Endothelial cell of umbilical vein (primary cell): Measurements from ENCODE around the gene SNX30. TPM values are rescaled to one million over a fixed set of nuclear protein-coding genes. Genes with fewer than 3 reads are reported as not detected.
A peak's percentile ranks its signal among the peaks of the same experiment; 100 is the strongest.

Source experiments
- BruUV-seq: library from RNA; stranded (reverse); fragments of 400-500 nt; replicated peaks from 2 replicates; lab custom pipeline; 2021; lab: Mats Ljungman, UMichigan
- CTCF ChIA-PET: fragments of 300-600, 350-600 bp; sonication (Branson Sonifier 250); formaldehyde crosslinking; loops from one replicate; lab custom pipeline; 2021; ENCODE audit warnings: antibody characterized with exemption, inconsistent platforms; lab: Charles Lee
- POLR2A ChIA-PET: fragments of 300-600, 350-600 bp; sonication (Branson Sonifier 250); formaldehyde crosslinking; loops from one replicate; lab custom pipeline; 2021; ENCODE audit warnings: antibody characterized with exemption, inconsistent platforms; lab: Charles Lee
- DNase-seq: peaks from one replicate; pipeline ENCODE4 v3.0.0-alpha.2; 2011; ENCODE audit warnings: low read depth, low spot score
- FAIRE-seq: peaks from 2 replicates; lab custom pipeline; 2011; peaks lifted over from hg19 to GRCh38; lab: Jason Lieb, UNC
- H2AFZ ChIP-seq: 2 replicates; pipeline ENCODE4 v1.6.0; 2012; ENCODE audit warnings: low read depth, low read length, control low read depth, inconsistent platforms
- H3K27ac ChIP-seq: 2 replicates; pipeline ENCODE4 v1.5.1; 2011; ENCODE audit warnings: low read depth, mild to moderate bottlenecking, control low read depth, low read length, moderate library complexity; ENCODE audit not compliant: insufficient read depth
- H3K27me3 ChIP-seq, 2 experiments: 2 replicates each; pipeline versions ENCODE4 v1.6.0 to v1.6.1; 2011; ENCODE audit warnings: low read length in 2 of 2, mixed read lengths in 1 of 2; ENCODE audit not compliant: control insufficient read depth in 2 of 2, insufficient read depth in 2 of 2
- H3K36me3 ChIP-seq, 2 experiments: 2 replicates in 1 of 2; 3 replicates in 1 of 2; pipeline ENCODE4 v1.5.1; 2011; ENCODE audit warnings: low read length in 2 of 2, mild to moderate bottlenecking in 1 of 2, moderate library complexity in 1 of 2; ENCODE audit not compliant: control insufficient read depth in 2 of 2, insufficient read depth in 2 of 2; ENCODE audit errors: extremely low read depth in 1 of 2
- H3K4me1 ChIP-seq: 3 replicates; pipeline ENCODE4 v1.5.1; 2011; ENCODE audit warnings: mild to moderate bottlenecking, low read length; ENCODE audit not compliant: control insufficient read depth, insufficient read depth; ENCODE audit errors: extremely low read depth
- H3K4me2 ChIP-seq: 2 replicates; pipeline ENCODE4 v1.6.1; 2011; ENCODE audit warnings: low read length, control low read depth, mixed read lengths; ENCODE audit not compliant: insufficient read depth
- H3K4me3 ChIP-seq, 3 experiments: fragments of 200-600 bp in 1 of 3; sonication (generic), shearing (Covaris generic) in 1 of 3; replicated peaks in 1 of 3; 2 replicates each; pipeline ENCODE4 v1.5.1; 2011 to 2016; ENCODE audit warnings: control low read depth in 3 of 3, low read length in 3 of 3, mild to moderate bottlenecking in 2 of 3, inconsistent platforms in 1 of 3, low read depth in 1 of 3, moderate library complexity in 1 of 3; ENCODE audit not compliant: insufficient read depth in 1 of 3
- H3K79me2 ChIP-seq: 2 replicates; pipeline ENCODE4 v1.6.0; 2012; ENCODE audit warnings: low read length, inconsistent platforms; ENCODE audit not compliant: control insufficient read depth, insufficient read depth
- H3K9ac ChIP-seq: replicated peaks from 2 replicates; pipeline ENCODE3; 2011; ENCODE audit warnings: low read length, control low read depth; ENCODE audit not compliant: insufficient read depth; ENCODE audit errors: extremely low read depth
- H3K9me1 ChIP-seq: replicated peaks from 3 replicates; pipeline ENCODE4 v1.6.0; 2011; ENCODE audit warnings: mild to moderate bottlenecking, low read length; ENCODE audit not compliant: control insufficient read depth, insufficient read depth; ENCODE audit errors: extremely low read depth
- H3K9me3 ChIP-seq: replicated peaks from 2 replicates; pipeline ENCODE4 v1.5.1; 2012; ENCODE audit warnings: low read length, inconsistent platforms; ENCODE audit not compliant: control insufficient read depth, insufficient read depth
- H4K20me1 ChIP-seq: replicated peaks from 2 replicates; pipeline ENCODE3; 2011; ENCODE audit warnings: mild to moderate bottlenecking, low read length; ENCODE audit not compliant: control insufficient read depth, insufficient read depth; ENCODE audit errors: extremely low read depth
- EZH2 ChIP-seq: IDR thresholded peaks from 2 replicates; pipeline ENCODE4 v1.6.1; 2012; ENCODE audit warnings: borderline replicate concordance, low read depth, mild to moderate bottlenecking, moderate library complexity, low read length, inconsistent platforms; ENCODE audit not compliant: severe bottlenecking
- FOS ChIP-seq: IDR thresholded peaks from 2 replicates; pipeline ENCODE4 v1.6.1; 2011; ENCODE audit warnings: mild to moderate bottlenecking, low read length, moderate library complexity, borderline replicate concordance; ENCODE audit not compliant: insufficient read depth
- GATA2 ChIP-seq: IDR thresholded peaks from 2 replicates; pipeline ENCODE4 v1.7.0; 2011; ENCODE audit warnings: low read depth, mild to moderate bottlenecking, moderate library complexity, mixed read lengths, low read length; ENCODE audit not compliant: insufficient read length, insufficient read depth
- JUN ChIP-seq: IDR thresholded peaks from 2 replicates; pipeline ENCODE4 v1.6.1; 2011; ENCODE audit warnings: borderline replicate concordance, low read depth; ENCODE audit not compliant: insufficient read length, insufficient read depth
- MYC ChIP-seq: IDR thresholded peaks from one replicate; pipeline ENCODE4 v1.6.1; 2011; ENCODE audit warnings: mild to moderate bottlenecking, low read depth, low read length
- POLR2A ChIP-seq: IDR thresholded peaks from 2 replicates; pipeline ENCODE4 v1.6.1; 2012; ENCODE audit warnings: low read depth, mild to moderate bottlenecking, control low read depth, low read length
- POLR2AphosphoS5 ChIP-seq: IDR thresholded peaks from 2 replicates; pipeline ENCODE4 v1.6.1; 2012; ENCODE audit warnings: low read depth, mild to moderate bottlenecking, control low read depth, low read length, moderate library complexity; ENCODE audit not compliant: insufficient read depth
- dilution Hi-C: fragments of 300-500 bp; cut with MboI; formaldehyde crosslinking; loops from one replicate; pipeline ENCODE4 v1.15.0; 2019; ENCODE audit warnings: low sequenced_read_pairs; ENCODE audit not compliant: extremely low pct_ligation_motif_present
- intact Hi-C: fragments of 100-400 bp; cut with micrococcal nuclease; formaldehyde crosslinking; loops from one replicate; pipeline ENCODE4 v1.10.0; 2022
- polyA plus RNA-seq, 4 experiments: library from polyadenylated mRNA; depleted of rRNA in 3 of 4; stranded (reverse) in 3 of 4; unstranded in 1 of 4; fragments of >200 nt; gene quantifications; 2 replicates each; pipeline versions ENCODE4 v1.2.1 to v1.2.3, GENCODE V29; 2011 to 2012; ENCODE audit warnings: missing spikeins in 1 of 4
- total RNA-seq: library from RNA; stranded (reverse); gene quantifications from 2 replicates; pipeline ENCODE4 v1.2.3, GENCODE V29; 2021
- TF ChIP-seq, protein P1 (sequence below): IDR thresholded peaks from 2 replicates; pipeline ENCODE4 v1.6.1; 2011; ENCODE audit not compliant: insufficient read depth, insufficient read length
- TF ChIP-seq, protein P2 (sequence below), 2 donors: IDR thresholded peaks; 1 replicate in 1 of 2; 2 replicates in 1 of 2; pipeline ENCODE4 v1.5.1; 2011; ENCODE audit warnings: low read length in 2 of 2, mild to moderate bottlenecking in 2 of 2, moderate library complexity in 2 of 2, control low read depth in 1 of 2, inconsistent platforms in 1 of 2, low read depth in 1 of 2; ENCODE audit not compliant: insufficient read depth in 1 of 2; ENCODE audit errors: extremely low read depth in 1 of 2

The SNX30 gene
- total and polyA plus RNA-seq, 2 donors (not counting 3 experiments of a cell fraction or from before 2014, with no cell fraction given): 2.8 to 6.3 TPM

GRCh38 chr9:112861638-112862555 is 111.3 kb downstream of the SNX30 start:
- H3K9me1 ChIP-seq: no peaks in the 10 kb centered on the region
- no peaks in the 10 kb centered on the region for H3K9me3 ChIP-seq
- intact Hi-C loops (no loop called here), dilution Hi-C loops (no loop called here)
- H3K27ac ChIP-seq: no peak overlapping the region
- H3K79me2 ChIP-seq: no peaks in the 10 kb centered on the region
- CTCF ChIA-PET: interaction anchor here (0.6 to 2.1 kb wide), 2 partner anchors 17 to 42 kb away, joined by 3 to 10 read pairs; no protein-coding TSS in a partner anchor
- no peaks in the 10 kb centered on the region for H3K4me1 ChIP-seq
- no peak overlapping the region for H3K4me2 ChIP-seq
- POLR2A ChIA-PET: no interaction called here
- no peak overlapping the region for H3K9ac ChIP-seq
- no peaks in the 10 kb centered on the region for H3K27me3 ChIP-seq
- DNase-seq (peak; percentile 27), FAIRE-seq (no peak)
- BruUV-seq: no TSS peak
- H4K20me1 ChIP-seq: no peaks in the 10 kb centered on the region
- H3K36me3 ChIP-seq: no peaks in the 10 kb centered on the region
- H2AFZ ChIP-seq: peak overlapping the region; percentile 23
- H3K4me3 ChIP-seq: no peak overlapping the region
- TF ChIP-seq, protein P1, sequence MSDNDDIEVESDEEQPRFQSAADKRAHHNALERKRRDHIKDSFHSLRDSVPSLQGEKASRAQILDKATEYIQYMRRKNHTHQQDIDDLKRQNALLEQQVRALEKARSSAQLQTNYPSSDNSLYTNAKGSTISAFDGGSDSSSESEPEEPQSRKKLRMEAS: no peak
- TF ChIP-seq MYC: no peak
- TF ChIP-seq, protein P2, sequence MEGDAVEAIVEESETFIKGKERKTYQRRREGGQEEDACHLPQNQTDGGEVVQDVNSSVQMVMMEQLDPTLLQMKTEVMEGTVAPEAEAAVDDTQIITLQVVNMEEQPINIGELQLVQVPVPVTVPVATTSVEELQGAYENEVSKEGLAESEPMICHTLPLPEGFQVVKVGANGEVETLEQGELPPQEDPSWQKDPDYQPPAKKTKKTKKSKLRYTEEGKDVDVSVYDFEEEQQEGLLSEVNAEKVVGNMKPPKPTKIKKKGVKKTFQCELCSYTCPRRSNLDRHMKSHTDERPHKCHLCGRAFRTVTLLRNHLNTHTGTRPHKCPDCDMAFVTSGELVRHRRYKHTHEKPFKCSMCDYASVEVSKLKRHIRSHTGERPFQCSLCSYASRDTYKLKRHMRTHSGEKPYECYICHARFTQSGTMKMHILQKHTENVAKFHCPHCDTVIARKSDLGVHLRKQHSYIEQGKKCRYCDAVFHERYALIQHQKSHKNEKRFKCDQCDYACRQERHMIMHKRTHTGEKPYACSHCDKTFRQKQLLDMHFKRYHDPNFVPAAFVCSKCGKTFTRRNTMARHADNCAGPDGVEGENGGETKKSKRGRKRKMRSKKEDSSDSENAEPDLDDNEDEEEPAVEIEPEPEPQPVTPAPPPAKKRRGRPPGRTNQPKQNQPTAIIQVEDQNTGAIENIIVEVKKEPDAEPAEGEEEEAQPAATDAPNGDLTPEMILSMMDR (IDR thresholded peaks at IDR 0.05; ENCODE audit: extremely low read depth in 1 of 2, insufficient read depth in 1 of 2, low read depth in 1 of 2, low read length in 2 of 2): no peak
- TF ChIP-seq EZH2: no peak
- no peak for TF ChIP-seq POLR2AphosphoS5
- TF ChIP-seq GATA2: no peak
- TF ChIP-seq POLR2A: no peak
- no peak for TF ChIP-seq JUN
- no peak for TF ChIP-seq FOS
